ENCODE data around the gene DMD.
"Not testable (repeated sequence)": the region's sequence is repeated elsewhere in the genome, so short reads cannot be mapped to it uniquely, and the experiment has no call there.

Gene DMD

DNA sequence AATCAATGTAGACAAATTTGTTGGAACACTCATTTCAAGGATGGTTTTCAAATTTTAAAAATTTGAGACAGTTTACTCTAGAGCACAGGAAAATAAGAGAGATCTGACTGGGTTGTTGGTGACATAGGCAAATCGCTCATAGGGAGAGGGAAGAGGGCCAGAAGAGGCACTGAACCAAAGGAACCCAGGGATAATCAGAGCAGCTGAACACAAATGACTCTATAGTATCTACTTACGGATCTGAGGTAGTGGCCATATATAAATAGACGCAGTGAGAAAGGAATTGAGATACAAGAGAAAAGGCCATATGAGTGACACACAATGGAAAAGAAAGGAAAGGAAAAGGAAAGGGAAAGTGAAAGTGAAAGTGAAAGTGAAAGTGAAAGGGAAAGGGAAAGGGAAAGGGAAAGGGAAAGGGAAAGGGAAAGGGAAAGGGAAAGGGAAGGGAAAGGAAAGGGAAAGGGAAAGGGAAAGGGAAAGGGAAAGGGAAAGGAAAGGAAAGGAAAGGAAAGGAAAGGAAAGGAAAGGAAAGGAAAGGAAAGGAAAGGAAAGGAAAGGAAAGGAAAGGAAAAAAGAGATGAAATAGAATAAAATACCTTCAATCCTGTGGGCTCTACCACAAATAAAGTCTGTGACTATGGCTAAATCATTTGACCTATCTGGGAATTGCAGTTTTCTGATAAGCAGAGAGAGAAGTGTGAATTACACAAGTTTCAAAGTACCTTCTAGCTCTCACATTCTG is 759.2 kb downstream of the DMD start:
- no peak for DNase-seq

GRCh38 chrX:32448945-32449344 is 762.4 kb downstream of the DMD start:
- no peak for DNase-seq

- DNase-seq: no peak
Observed at GRCh38 chrX:32448320-32448719, 763.0 kb downstream of the DMD start.

GRCh38 chrX:32447640-32448039 is 763.7 kb downstream of the DMD start:
- no peak for DNase-seq

DNA sequence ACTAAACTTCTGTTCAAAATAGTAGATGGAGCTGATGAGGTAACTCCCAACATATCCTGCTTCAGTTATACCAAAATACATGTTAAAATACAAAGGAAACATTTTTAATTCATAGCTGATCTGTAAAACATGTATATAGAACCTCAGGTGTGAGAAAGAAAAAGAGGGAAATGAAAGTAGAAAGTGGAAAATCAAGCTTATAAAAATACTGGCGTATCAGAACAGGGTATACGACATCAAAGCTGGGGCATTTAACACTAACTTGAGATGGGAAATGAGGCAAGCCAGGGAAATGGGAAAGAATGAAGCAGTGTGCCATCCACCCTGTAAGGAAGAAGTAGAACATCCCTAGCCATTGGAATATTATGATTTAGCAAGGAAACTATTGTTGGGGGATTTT is 767.5 kb downstream of the DMD start:
- DNase-seq: no peak

GRCh38 chrX:32421266-32421665 is 790.1 kb downstream of the DMD start:
- no peak for DNase-seq

- DNase-seq: no peak
Observed at GRCh38 chrX:32408389-32408788, 803.0 kb downstream of the DMD start.

GRCh38 chrX:32397562-32398216 is 813.7 kb downstream of the DMD start:
- DNase-seq: no peak

GRCh38 chrX:32395878-32396277 is 815.5 kb downstream of the DMD start:
- no peak for DNase-seq

DNA sequence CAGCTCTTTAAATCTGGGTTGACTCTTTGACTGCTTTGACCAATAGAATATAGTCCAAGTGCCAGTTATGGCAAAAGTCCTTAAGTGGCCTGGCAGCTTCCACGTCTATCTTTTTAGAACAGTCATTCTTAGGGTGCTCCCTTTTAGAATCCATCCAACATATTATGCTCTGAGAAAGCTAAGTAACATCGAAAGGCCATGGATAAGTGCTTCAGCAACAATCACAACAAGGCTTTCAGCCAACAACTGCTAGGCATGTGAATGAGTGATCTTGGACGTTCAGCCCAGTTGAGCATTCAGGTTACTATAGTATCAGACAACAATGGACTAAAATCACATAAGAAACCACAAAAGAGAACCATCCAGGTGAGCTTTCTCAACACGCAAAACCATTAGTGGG is 818.7 kb downstream of the DMD start:
- DNase-seq: no peak

DNA sequence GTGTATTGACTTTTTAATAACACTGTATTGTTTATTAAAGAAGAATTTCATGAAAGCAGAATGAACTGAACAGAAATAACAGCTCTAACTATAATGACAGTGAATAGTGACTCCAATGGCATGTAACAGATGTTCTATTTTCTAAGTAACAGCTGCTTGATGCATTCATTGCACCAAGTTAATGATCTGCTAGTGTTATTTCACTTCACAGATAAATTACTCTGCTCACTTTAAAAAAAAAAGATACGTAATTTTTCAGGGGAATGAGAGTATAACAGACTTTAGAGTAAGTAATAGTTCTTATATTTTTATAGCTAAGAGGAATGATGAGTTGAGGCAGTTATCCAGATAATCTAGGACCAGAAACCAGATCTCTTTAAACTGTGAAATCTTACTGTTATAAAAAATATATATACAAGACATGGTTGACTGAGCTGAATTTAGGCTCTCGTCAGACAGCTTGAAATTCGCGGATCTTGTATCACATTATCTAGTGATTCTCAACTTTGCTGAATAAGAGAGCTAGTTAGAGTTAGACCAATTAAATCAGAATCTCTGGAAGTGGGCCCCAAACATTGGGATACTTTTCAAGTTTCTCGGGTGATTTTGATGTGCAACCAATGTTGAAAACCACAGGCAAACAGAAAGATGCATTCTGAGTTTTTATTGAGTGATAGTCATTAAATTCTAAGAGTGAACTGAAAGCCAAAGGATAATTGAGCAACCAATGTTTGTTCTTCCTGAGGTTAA is 840.7 kb downstream of the DMD start:
- DNase-seq: no peak

DNA sequence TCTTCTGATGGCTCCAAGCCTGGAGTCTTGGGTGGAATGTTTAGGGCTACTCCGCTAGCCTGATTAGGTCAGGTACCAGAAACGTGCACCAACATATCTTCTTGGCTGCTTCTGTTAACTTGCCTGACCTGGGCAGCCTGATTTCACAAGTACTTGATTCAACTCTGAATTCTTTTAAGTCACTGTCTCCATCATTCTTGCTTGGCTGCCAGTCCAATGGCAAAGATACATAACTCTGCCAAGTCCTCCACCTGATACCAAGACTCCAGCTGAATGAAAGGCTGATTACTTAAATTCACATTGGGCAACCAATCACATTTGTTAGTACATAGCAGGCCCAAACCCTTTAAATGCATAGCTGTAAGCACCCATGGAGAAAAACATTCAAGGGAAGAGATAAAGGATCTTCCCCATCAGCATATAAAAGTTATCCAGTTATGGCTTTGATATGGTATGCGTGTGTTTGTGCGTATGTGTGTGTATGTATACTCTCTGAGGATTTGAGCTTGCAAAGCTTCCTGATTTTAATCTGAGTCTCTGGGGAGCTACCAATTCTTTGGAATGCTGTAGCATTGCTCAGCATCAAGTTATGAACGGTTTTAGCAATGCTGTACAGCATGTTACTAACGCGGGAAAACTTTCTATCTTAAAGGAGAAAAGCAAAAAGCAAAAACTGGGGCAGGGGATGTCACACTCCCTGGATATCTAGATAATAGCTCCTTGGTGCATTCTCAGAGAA is 917.2 kb downstream of the DMD start:
- DNase-seq: no peak

GRCh38 chrX:32289356-32289755 is 922.0 kb downstream of the DMD start:
- DNase-seq: no peak

- no peak for DNase-seq
Observed at GRCh38 chrX:32281853-32282252, 929.5 kb downstream of the DMD start.

GRCh38 chrX:32280921-32281320 is 930.4 kb downstream of the DMD start:
- no peak for DNase-seq

- no peak for DNase-seq
Observed at GRCh38 chrX:32280489-32280888, 930.9 kb downstream of the DMD start.

GRCh38 chrX:32276153-32276552 is 935.2 kb downstream of the DMD start:
- no peak for DNase-seq

GRCh38 chrX:32269866-32270265 is 941.5 kb downstream of the DMD start:
- no peak for DNase-seq

- no peak for DNase-seq
Observed at GRCh38 chrX:32268207-32268606, 943.1 kb downstream of the DMD start.

DNA sequence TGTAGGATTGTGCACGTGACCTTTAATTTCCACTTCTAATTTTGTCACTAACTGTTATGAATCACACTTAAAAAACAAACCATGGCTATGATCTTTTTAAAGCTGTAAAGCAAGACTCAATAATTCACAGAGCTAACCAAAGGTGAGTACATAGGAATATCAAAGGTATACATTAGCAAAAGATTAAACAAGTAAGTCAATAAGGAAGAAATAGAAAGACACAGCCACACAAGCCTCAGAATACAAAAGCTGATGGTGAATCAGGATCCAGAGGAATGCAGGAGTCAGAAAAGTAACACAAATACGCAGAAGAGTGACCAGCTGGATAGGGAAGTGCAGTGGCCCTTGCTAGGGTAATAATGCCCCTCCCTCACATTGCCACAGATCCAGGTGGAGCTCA is 943.6 kb downstream of the DMD start:
- DNase-seq: no peak

DNA sequence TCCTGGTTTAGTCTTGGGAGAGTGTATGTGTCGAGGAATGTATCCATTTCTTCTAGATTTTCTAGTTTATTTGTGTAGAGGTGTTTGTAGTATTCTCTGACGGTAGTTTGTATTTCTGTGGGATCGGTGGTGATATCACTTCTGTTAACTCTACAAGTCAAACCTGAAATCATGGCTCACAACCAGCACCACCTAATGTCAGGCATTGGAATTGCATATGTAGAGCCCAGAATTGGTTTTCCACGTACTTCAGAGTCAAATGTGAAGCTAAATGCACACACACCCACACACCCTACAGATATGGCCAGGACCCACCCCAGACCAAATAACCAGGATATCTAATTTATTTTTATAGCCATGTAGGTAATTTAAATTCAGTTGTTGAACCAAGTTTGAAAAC is 964.7 kb downstream of the DMD start:
- not testable (repeated sequence) for DNase-seq

- DNase-seq: no peak
Observed at GRCh38 chrX:32195611-32196010, 1015.7 kb downstream of the DMD start.

DNA sequence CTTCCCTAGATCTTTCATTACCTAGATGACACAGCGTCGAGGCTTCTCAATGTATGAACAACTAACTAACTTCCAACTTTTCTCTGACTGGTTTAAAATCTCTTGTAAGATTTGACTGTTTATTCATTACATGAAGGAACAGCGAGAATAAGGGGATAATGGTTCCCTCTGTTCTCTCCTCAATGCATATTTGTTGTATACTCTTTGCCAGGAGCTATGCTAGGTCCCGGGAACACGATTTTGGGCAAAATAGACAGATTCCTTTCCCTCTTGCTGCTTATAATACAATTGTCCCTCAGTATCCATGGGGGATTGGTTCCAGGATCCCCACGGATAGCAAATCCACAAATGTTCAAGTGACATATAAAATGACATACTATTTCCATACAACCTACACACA is 1020.0 kb downstream of the DMD start:
- DNase-seq: no peak

Measured in NCI-H2081 treated with DMSO at 0.1 percent for 48 hours (cell line).